Skeletal muscle cell (primary cell): Measurements from ENCODE around the gene PTGIS.

Experiments used
- DNase-seq: peaks from one replicate; pipeline ENCODE4 v3.0.0-alpha.2; 2010; ENCODE audit warnings: low read depth
- H3K4me3 ChIP-seq: 2 replicates; pipeline ENCODE4 v1.5.1; 2011; ENCODE audit warnings: low read depth, mild to moderate bottlenecking, control low read depth, low read length, moderate library complexity

The PTGIS gene

DNA sequence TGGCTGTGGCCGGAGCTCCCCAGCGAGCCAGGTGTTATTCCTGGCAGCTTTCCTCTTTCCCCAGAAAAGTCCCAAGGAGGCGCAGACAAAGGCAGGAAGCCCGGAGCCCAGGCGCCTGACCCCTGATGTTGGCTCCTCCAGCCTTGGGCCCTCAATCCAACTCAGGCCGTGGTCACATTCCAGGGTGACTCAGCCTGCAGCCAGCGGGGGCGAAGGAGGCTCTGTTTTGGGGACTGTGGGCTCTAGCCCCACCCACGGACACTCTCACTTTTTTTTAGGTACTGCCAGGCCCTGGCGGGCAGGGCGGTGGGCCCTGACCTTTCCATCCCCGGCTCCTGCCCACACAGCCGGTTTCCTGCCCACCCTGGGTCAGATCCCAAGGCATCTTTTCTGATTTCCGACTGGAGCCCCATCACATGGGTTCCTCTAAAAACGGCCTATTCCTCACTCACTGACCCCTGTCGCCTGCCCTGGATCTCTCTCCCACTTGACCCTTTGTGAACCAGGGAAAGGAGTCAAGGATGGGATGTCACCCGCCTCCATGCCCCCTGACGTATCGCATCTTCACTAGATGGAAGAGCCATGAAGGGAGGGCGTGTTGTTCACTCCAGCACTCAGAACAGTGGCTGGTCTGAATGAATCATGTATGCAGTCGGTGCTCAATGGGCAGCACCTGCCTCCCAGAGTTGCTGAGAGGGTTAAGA, 5.5 kb downstream of the PTGIS start:
- DNase-seq: peak; percentile 28
- no peak overlapping the region for H3K4me3 ChIP-seq

DNA sequence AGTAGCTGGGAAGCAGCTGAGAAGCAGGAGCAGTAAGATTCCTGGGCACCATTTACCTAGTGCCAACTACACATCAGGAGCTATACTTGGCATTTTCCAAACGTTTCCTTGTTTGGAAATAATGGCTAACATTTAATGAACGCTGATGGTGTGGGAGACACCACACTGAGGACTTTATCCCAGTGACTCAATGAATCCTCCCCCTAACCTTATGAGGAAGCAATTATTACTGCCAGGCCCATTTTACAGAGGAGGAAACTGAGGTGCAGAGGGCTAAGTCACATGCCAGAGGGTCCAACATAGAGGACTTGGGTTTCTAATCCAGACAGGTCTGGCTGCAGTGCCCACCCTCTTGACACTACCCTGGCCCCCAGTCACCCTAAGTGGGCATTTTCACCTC, 6.1 kb downstream of the PTGIS start:
- H3K4me3 ChIP-seq: no peak overlapping the region
- DNase-seq: no peak

DNA sequence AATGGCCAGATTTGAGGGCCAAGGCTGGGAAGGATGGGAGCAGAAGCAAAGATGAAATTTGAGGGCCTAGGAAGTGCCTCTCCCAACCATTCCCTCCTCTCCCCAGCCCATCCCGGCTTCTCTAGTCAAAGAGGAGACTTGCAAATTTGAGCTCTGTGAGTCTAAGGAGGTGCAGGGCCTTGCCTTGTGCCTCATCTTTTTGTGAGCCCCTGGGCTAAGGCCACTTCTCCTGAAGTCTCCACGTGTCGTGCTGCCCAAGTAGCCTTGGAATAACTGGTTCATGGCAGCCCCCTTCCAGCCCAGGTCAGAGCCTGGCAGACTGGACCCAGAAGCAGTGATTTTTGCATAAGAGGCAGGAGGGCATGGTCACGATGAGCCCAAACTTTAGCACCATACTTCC, 6.7 kb downstream of the PTGIS start:
- H3K4me3 ChIP-seq: no peak overlapping the region
- no peak for DNase-seq

- no peak overlapping the region for H3K4me3 ChIP-seq
- no peak for DNase-seq
Observed at GRCh38 chr20:49560646-49561045, 7.3 kb downstream of the PTGIS start.

GRCh38 chr20:49560186-49560585, 7.8 kb downstream of the PTGIS start:
- no peak overlapping the region for H3K4me3 ChIP-seq
- no peak for DNase-seq

GRCh38 chr20:49559411-49560081, 8.4 kb downstream of the PTGIS start:
- no peak overlapping the region for H3K4me3 ChIP-seq
- DNase-seq: no peak

- no peak overlapping the region for H3K4me3 ChIP-seq
- DNase-seq: no peak
Observed at GRCh38 chr20:49558826-49559225, 9.1 kb downstream of the PTGIS start.

GRCh38 chr20:49557449-49557848, 10.5 kb downstream of the PTGIS start:
- H3K4me3 ChIP-seq: no peak overlapping the region
- DNase-seq: no peak

- DNase-seq: no peak
- H3K4me3 ChIP-seq: no peak overlapping the region
Observed at GRCh38 chr20:49556621-49557020, 11.3 kb downstream of the PTGIS start.

- H3K4me3 ChIP-seq: no peak overlapping the region
- DNase-seq: no peak
Observed at GRCh38 chr20:49549801-49550551, 18.0 kb downstream of the PTGIS start.

DNA sequence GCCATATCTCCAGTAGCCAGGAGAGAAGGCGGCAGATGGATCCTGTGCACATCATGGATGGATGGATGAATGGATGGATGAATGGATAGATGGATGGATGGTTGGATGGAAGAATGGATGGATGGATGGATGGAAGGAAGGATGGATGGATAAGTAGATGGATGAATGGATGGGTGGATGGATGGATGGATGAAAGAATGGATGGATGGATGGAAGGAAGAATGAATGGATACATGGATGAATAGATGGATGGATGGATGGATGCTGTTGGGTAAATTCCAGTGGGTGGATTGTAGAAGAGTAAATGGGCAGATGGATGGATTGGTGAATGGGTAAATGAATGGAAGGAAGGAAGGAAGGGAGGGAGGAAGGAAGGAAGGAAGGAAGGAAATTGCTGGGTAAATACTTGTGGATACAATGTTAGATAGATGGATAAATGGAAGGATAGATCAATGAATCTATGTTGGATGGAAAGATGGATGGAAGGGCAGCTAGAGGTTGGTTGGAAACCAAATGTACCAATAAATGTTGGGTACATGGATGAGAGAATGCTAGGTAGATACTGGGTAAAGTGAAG, 19.5 kb downstream of the PTGIS start:
- no peak overlapping the region for H3K4me3 ChIP-seq
- no peak for DNase-seq

DNA sequence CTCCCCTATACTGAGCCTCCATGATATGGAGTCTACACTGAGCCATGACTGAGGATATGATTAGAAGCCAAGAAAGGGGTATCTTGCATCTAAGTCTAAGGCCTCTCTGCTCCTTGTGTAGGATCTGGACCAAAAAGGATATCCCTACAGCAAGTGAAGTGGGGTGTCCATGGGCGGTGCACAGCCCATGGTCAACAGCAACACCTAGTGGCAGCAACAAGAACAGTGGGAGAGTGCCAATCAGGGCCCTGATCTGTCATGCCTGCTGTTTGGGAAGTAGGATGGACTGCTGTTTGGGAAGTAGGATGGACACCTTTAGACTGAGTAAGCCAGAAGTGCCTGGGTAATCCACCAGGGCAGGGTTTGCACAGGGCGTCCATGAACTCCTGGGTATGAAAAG, 22.4 kb downstream of the PTGIS start:
- H3K4me3 ChIP-seq: no peak overlapping the region
- DNase-seq: no peak

- DNase-seq: no peak
- no peak overlapping the region for H3K4me3 ChIP-seq
Observed at GRCh38 chr20:49544535-49544934, 23.4 kb downstream of the PTGIS start.

GRCh38 chr20:49543858-49544437, 24.0 kb downstream of the PTGIS start:
- H3K4me3 ChIP-seq: no peak overlapping the region
- DNase-seq: no peak

- DNase-seq: no peak
Observed at GRCh38 chr20:49543071-49543857, 24.7 kb downstream of the PTGIS start.

DNA sequence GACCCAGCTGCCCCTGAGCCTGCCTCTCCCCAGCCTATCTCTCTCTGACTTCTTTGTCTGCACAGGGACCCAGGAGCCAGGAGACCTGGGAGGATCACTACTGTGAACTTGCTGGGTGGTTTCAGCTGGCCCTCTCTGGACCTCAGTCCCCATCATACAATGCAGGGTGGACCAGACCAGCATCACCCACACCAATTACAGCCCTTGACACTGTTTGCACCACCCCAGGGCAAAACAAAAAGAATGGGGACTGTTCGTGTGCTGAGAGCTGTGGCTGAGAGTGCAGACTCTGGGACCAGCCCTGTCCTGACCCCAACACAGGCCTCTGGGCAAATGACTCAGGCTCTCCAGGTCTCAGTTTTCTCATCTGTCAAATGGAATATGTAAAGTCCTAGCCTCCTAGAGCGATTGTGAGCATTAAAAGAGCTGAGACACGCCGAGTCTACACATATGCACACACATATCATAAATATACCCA, 25.4 kb downstream of the PTGIS start:
- no peak overlapping the region for H3K4me3 ChIP-seq
- DNase-seq: no peak

More at GRCh38 chr20:49543071-49543857, 24.7 kb downstream of the PTGIS start:
- H3K4me3 ChIP-seq: no peak overlapping the region

GRCh38 chr20:49541733-49542513, 26.0 kb downstream of the PTGIS start:
- DNase-seq: no peak
- H3K4me3 ChIP-seq: no peak overlapping the region

DNA sequence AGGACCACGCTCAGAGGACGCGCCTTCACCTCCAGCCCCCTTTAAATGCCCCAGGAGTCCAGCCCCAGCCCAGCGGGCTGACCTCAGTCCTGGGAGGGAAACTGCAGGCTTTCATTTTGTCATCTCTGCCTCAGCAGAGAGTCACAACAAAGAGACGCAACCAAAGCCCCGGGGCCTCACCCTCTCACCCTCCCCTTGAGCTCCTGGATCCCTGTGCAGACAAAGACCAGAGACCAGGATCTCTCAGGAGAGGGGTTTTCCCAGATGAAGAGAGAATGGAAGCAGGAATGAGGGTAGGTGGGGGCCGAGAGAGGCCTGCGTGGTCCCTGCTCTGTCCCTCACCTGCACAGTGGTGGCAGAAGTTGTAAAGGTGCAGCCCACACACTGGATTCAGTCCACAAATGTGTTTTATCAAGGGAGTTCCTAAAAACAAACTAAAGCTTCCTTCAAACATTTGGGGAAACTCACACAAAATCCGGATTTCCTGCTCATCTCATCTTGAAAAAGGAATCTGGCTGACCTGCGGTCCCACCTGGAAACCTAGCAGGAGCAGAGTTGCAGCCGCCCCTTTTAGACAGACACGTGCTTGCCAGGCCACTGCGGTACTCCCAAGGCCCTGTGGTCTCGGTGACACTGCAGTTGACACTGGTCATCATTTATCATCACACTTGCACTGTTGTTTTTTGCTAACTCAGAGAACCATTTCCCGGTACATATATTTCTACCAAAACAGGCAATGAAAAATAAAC, 27.1 kb downstream of the PTGIS start:
- H3K4me3 ChIP-seq: no peak overlapping the region
- no peak for DNase-seq
